HepG2 (cell line): ENCODE results near the gene JMY. TPM values are rescaled to one million over a fixed set of nuclear protein-coding genes. Genes with fewer than 3 reads are reported as not detected.

ENCODE experiments used
- AHR ChIP-seq: IDR thresholded peaks from 2 replicates; pipeline ENCODE4 v1.6.1; 2018; ENCODE audit warnings: missing genetic modification reagents, missing compliant biosample characterization
- ATF7 ChIP-seq, 2 experiments: fragments of 450-650 bp in 1 of 2; sonication (generic) in 1 of 2; formaldehyde crosslinking in 1 of 2; IDR thresholded peaks; 2 replicates each; pipeline versions ENCODE4 v1.4.0 to v1.6.1; 2016 to 2020; ENCODE audit warnings: antibody characterized with exemption in 1 of 2, mild to moderate bottlenecking in 1 of 2, missing genetic modification reagents in 1 of 2
- EED ChIP-seq: sonication (generic); formaldehyde crosslinking; IDR thresholded peaks from 2 replicates; pipeline ENCODE4 v1.5.0; 2020; ENCODE audit warnings: mild to moderate bottlenecking, missing genetic modification reagents
- FIP1L1 ChIP-seq: fragments of 200-400 bp; formaldehyde crosslinking; IDR thresholded peaks from 2 replicates; pipeline ENCODE4 v1.6.1; 2018; ENCODE audit warnings: low read depth, mild to moderate bottlenecking, low read length, moderate library complexity, borderline replicate concordance; ENCODE audit not compliant: insufficient read depth
- KMT2A ChIP-seq: sonication (generic); formaldehyde crosslinking; IDR thresholded peaks from 2 replicates; pipeline ENCODE4 v1.4.0; 2020; ENCODE audit warnings: missing genetic modification reagents
- NCOA1 ChIP-seq: sonication (generic); formaldehyde crosslinking; IDR thresholded peaks from 2 replicates; pipeline ENCODE4 v1.9.0; 2021; ENCODE audit warnings: missing genetic modification reagents
- NFRKB ChIP-seq: fragments of 450-650 bp; IDR thresholded peaks from 2 replicates; pipeline ENCODE4 v1.6.1; 2017
- NFYB ChIP-seq: sonication (generic); formaldehyde crosslinking; IDR thresholded peaks from 2 replicates; pipeline ENCODE4 v1.4.0; 2020; ENCODE audit warnings: missing genetic modification reagents
- PAF1 ChIP-seq: IDR thresholded peaks from 2 replicates; pipeline ENCODE4 v1.6.1; 2016; ENCODE audit warnings: missing genetic modification reagents, missing compliant biosample characterization
- PHF8 ChIP-seq: sonication (generic); formaldehyde crosslinking; IDR thresholded peaks from 2 replicates; pipeline ENCODE4 v1.5.0; 2020; ENCODE audit warnings: missing genetic modification reagents
- PRMT3 ChIP-seq: sonication (generic); formaldehyde crosslinking; IDR thresholded peaks from 2 replicates; pipeline ENCODE4 v1.8.1; 2022; ENCODE audit warnings: low read depth, mild to moderate bottlenecking, moderate library complexity, missing genetic modification reagents, borderline replicate concordance
- RAD21 ChIP-seq: fragments of 450-650 bp; formaldehyde crosslinking; IDR thresholded peaks from 2 replicates; pipeline ENCODE4 v1.5.0; 2020; ENCODE audit warnings: mild to moderate bottlenecking
- SMARCC2 ChIP-seq: fragments of 450-650 bp; IDR thresholded peaks from 2 replicates; pipeline ENCODE4 v1.6.1; 2017; ENCODE audit warnings: antibody characterized with exemption, mild to moderate bottlenecking
- TFAP4 ChIP-seq: sonication (generic); IDR thresholded peaks from 2 replicates; pipeline ENCODE4 v1.6.1; 2016; ENCODE audit warnings: low read depth, borderline replicate concordance
- UBTF ChIP-seq: sonication (generic); formaldehyde crosslinking; IDR thresholded peaks from 2 replicates; pipeline ENCODE4 v1.4.0; 2020; ENCODE audit warnings: mild to moderate bottlenecking, missing genetic modification reagents
- ZFP62 ChIP-seq: sonication (generic); formaldehyde crosslinking; IDR thresholded peaks from 2 replicates; pipeline ENCODE4 v1.4.0; 2020; ENCODE audit warnings: missing genetic modification reagents
- ZHX1 ChIP-seq: sonication (generic); formaldehyde crosslinking; IDR thresholded peaks from 2 replicates; pipeline ENCODE4 v1.8.1; 2022; ENCODE audit warnings: low read depth, mild to moderate bottlenecking, missing genetic modification reagents
- ZKSCAN5 ChIP-seq: sonication (generic); formaldehyde crosslinking; IDR thresholded peaks from 2 replicates; pipeline ENCODE4 v1.5.1; 2020; ENCODE audit warnings: mild to moderate bottlenecking, missing genetic modification reagents
- ZNF180 ChIP-seq: sonication (generic); formaldehyde crosslinking; IDR thresholded peaks from 2 replicates; pipeline ENCODE4 v1.4.0; 2020; ENCODE audit warnings: low read depth, missing genetic modification reagents, borderline replicate concordance
- ZNF296 ChIP-seq: sonication (generic); formaldehyde crosslinking; conservative IDR thresholded peaks from 2 replicates; pipeline ENCODE4 v1.5.0; 2020; ENCODE audit warnings: mild to moderate bottlenecking, missing genetic modification reagents
- ZNF329 ChIP-seq: sonication (generic); formaldehyde crosslinking; IDR thresholded peaks from 2 replicates; pipeline ENCODE4 v1.9.0; 2021; ENCODE audit warnings: low read depth, mild to moderate bottlenecking, missing genetic modification reagents
- ZNF343 ChIP-seq: sonication (generic); formaldehyde crosslinking; IDR thresholded peaks from 2 replicates; pipeline ENCODE4 v1.4.0; 2020; ENCODE audit warnings: mild to moderate bottlenecking, missing genetic modification reagents
- ZNF564 ChIP-seq: sonication (generic); formaldehyde crosslinking; IDR thresholded peaks from 2 replicates; pipeline ENCODE4 v1.8.1; 2023; ENCODE audit warnings: mild to moderate bottlenecking, missing genetic modification reagents
- ZNF747 ChIP-seq: sonication (generic); formaldehyde crosslinking; IDR thresholded peaks from 2 replicates; pipeline ENCODE4 v1.8.1; 2023; ENCODE audit warnings: missing genetic modification reagents, mild to moderate bottlenecking, borderline replicate concordance
- ZSCAN12 ChIP-seq: sonication (generic); formaldehyde crosslinking; IDR thresholded peaks from 2 replicates; pipeline ENCODE4 v1.9.0; 2021; ENCODE audit warnings: mild to moderate bottlenecking, missing genetic modification reagents
- ZSCAN21 ChIP-seq: sonication (generic); formaldehyde crosslinking; IDR thresholded peaks from 2 replicates; pipeline ENCODE4 v1.8.0; 2022; ENCODE audit warnings: mild to moderate bottlenecking, missing genetic modification reagents, moderate library complexity, borderline replicate concordance
- polyA plus RNA-seq, 8 experiments: library from polyadenylated mRNA; depleted of rRNA in 3 of 8; stranded (reverse) in 7 of 8; unstranded in 1 of 8; fragments of >200 nt; fragmentation: Illumina TruSeq in 4 of 8; extraction: Trizol in 4 of 8; gene quantifications; 2 replicates each; pipeline versions ENCODE4 v1.2.1 to v1.2.3, GENCODE V29; 2011 to 2016; ENCODE audit warnings: low read depth in 4 of 8, missing spikeins in 1 of 8, mixed read lengths in 1 of 8; ENCODE audit not compliant: insufficient read depth in 1 of 8
- total RNA-seq, 5 experiments: library from RNA; depleted of rRNA; stranded (reverse); fragments of >200 nt; fragmentation: Illumina TruSeq; extraction: Trizol; gene quantifications; 2 replicates each; pipeline ENCODE4 v1.2.3, GENCODE V29; 2016; ENCODE audit warnings: low read depth in 1 of 5

JMY gene
- total and polyA plus RNA-seq, 2 of the 13 experiments (the other 11 are each of a cell fraction or from before 2014, with no cell fraction given), result 4.0 to 4.2 TPM

- TF ChIP-seq ZNF564 (CRISPR knock-in tag) (no peak), ZSCAN21 (peak; percentile 69; the same call in 1 of the 2 replicates), NCOA1 (CRISPR knock-in tag) (peak; percentile 73; the same call in 1 of the 2 replicates), EED (CRISPR knock-in tag) (no peak), PAF1 (CRISPR knock-in tag) (no peak), PRMT3 (CRISPR knock-in tag) (peak; percentile 44; the same call in 1 of the 2 replicates), ZSCAN12 (CRISPR knock-in tag) (no peak), NFYB (CRISPR knock-in tag) (no peak), UBTF (CRISPR knock-in tag) (peak; percentile 92), FIP1L1 (no peak), ZNF296 (CRISPR knock-in tag) (0 out of 2 replicates have a peak, but pooled peaks have one; percentile 27), SMARCC2 (no peak), ZFP62 (CRISPR knock-in tag) (no peak), ZKSCAN5 (CRISPR knock-in tag) (peak; percentile 75; the same call in 1 of the 2 replicates), ZNF343 (CRISPR knock-in tag) (peak; percentile 49; the same call in 1 of the 2 replicates), NFRKB (no peak), ZNF747 (0 out of 2 replicates have a peak, but pooled peaks have one; percentile 36), PHF8 (CRISPR knock-in tag) (peak; percentile 73), AHR (CRISPR knock-in tag) (no peak), ZNF180 (CRISPR knock-in tag) (no peak), KMT2A (CRISPR knock-in tag) (peak; percentile 91), ATF7 (IDR thresholded peaks at IDR 0.05) (no peak), ATF7 (CRISPR knock-in tag; IDR thresholded peaks at IDR 0.05) (no peak), TFAP4 (peak; percentile 7; the same call in 1 of the 2 replicates), ZNF329 (CRISPR knock-in tag) (peak; percentile 27; the same call in 1 of the 2 replicates), RAD21 (CRISPR knock-in tag) (no peak), ZHX1 (no peak)
Measured at GRCh38 chr5:79236970-79237739, 1.2 kb downstream of the JMY start (continued).
